Activated CD4-positive, alpha-beta T cell treated with anti-CD3 and anti-CD28 coated beads, Interleukin-2, amount 10 ng/mL, durations not matched to agents 7 days and 5 days (primary cell): ENCODE results near the gene NCKAP5. TPM values are rescaled to one million over a fixed set of nuclear protein-coding genes. Genes with fewer than 3 reads are reported as not detected.

Experiments used
- CTCF ChIA-PET: fragments of 350-600 bp; sonication (Branson Sonifier 250); formaldehyde crosslinking; loops from one replicate; lab custom pipeline; 2021; ENCODE audit warnings: antibody characterized with exemption; lab: Charles Lee
- POLR2A ChIA-PET: fragments of 350-600 bp; sonication (Branson Sonifier 250); formaldehyde crosslinking; loops from one replicate; lab custom pipeline; 2021; ENCODE audit warnings: antibody characterized with exemption; lab: Charles Lee
- DNase-seq: peaks from one replicate; pipeline ENCODE4 v3.0.0-alpha.2; 2020
- H3K27ac Mint-ChIP-seq: one replicate; pipeline ENCODE4 v1.8.0; 2021; ENCODE audit warnings: mild to moderate bottlenecking, moderate library complexity, mixed read lengths
- H3K27me3 Mint-ChIP-seq: one replicate; pipeline ENCODE4 v1.8.0; 2021; ENCODE audit warnings: mixed read lengths
- H3K36me3 Mint-ChIP-seq: one replicate; pipeline ENCODE4 v1.8.0; 2021; ENCODE audit warnings: low read depth, mixed read lengths
- H3K4me1 Mint-ChIP-seq: one replicate; pipeline ENCODE4 v1.8.0; 2021; ENCODE audit warnings: mixed read lengths
- H3K4me3 Mint-ChIP-seq: one replicate; pipeline ENCODE4 v1.8.0; 2021; ENCODE audit warnings: mild to moderate bottlenecking, moderate library complexity, mixed read lengths
- H3K9me3 Mint-ChIP-seq: one replicate; pipeline ENCODE4 v1.8.0; 2021; ENCODE audit warnings: mixed read lengths
- total RNA-seq, 2 experiments: library from RNA; stranded (reverse); gene quantifications; one replicate each; pipeline ENCODE4 v1.2.3, GENCODE V29; 2021

Gene NCKAP5
- total RNA-seq, 2 experiments from 2014 or later, result not detected

DNA sequence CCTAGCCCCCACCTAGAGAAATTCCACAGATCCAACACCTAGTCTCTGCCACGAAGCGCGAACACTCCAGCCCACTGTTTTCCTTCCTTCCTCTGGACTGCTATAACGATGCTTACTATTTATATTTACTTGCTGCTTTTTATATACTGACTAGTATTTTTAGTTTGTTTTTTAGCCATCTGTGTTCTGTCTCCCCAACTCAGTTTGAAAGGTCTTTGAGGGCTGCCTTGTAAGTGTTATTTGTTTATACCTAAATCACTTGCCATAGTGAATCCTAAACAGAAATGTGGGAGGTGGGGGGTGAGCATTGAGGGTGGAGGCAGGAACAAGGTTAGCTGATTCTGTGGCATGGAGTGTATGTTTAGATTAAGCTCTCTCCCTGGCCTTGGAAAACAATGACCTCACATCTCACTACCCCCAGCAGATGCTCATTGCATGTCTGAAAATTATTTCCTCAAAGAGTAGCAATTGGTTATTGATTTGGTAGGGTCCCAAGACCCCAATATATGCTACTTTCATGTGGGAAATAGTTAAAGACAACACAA lies 1.1 kb upstream of the NCKAP5 start:
- H3K4me3 Mint-ChIP-seq, result no peak overlapping the region
- POLR2A ChIA-PET, result no interaction called here
- H3K36me3 Mint-ChIP-seq, result no peaks in the 10 kb centered on the region
- H3K4me1 Mint-ChIP-seq, result no peaks in the 10 kb centered on the region
- H3K27ac Mint-ChIP-seq, result no peak overlapping the region
- no peak for DNase-seq
- peaks cover 24% of the 10 kb centered on the region for H3K27me3 Mint-ChIP-seq
- CTCF ChIA-PET, result no interaction called here
- no peaks in the 10 kb centered on the region for H3K9me3 Mint-ChIP-seq

DNA sequence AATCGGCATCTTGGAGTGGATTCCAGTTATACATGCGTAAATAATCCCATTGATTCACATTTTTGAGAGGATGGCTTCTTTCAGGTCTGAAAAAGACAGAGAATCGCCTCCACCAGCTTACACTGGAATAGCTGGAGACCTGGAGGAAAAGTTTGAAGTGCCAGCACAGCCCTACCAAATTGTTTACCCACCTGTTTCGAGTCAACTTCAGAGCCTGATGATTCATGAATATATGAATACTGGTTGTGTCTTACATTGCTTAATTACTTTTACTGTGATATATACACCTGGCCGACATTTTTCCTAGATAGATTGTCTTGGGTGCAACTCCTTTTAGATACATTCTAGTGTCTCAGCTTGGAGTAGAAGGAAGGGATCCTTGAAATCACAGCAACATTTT lies 335 bp upstream of the NCKAP5 start:
- Mint-ChIP-seq H3K27me3 (peaks cover 24% of the 10 kb centered on the region), H3K4me1 (no peaks in the 10 kb centered on the region), H3K27ac (no peak overlapping the region), H3K4me3 (no peak overlapping the region), H3K36me3 (no peaks in the 10 kb centered on the region), H3K9me3 (no peaks in the 10 kb centered on the region)
- CTCF ChIA-PET, result no interaction called here
- POLR2A ChIA-PET, result no interaction called here
- DNase-seq, result no peak

DNA sequence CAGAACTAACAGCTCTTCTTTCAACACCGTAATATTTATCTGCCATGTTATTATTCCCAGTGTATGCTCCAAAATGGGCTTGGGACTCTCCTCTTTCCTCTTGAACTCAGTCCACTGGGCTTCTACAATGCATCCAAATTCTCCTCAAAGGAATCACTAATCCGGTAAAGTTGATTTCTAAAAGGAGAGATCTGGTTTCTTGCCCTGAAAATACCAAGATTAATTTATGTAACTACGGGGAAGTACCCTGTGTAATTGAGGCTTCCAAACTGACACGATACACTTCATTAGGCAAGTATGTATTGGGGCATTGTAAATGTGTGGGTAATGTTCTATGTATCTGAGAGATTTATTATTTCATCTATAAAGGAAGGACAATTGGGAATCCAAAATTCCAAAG lies 5.7 kb downstream of the NCKAP5 start:
- no peaks in the 10 kb centered on the region for H3K36me3 Mint-ChIP-seq
- H3K4me3 Mint-ChIP-seq, result no peak overlapping the region
- H3K27me3 Mint-ChIP-seq, result peaks cover 3% of the 10 kb centered on the region
- POLR2A ChIA-PET, result no interaction called here
- no peaks in the 10 kb centered on the region for H3K9me3 Mint-ChIP-seq
- no peak for DNase-seq
- H3K4me1 Mint-ChIP-seq, result no peaks in the 10 kb centered on the region
- no peak overlapping the region for H3K27ac Mint-ChIP-seq
- CTCF ChIA-PET, result no interaction called here

DNA sequence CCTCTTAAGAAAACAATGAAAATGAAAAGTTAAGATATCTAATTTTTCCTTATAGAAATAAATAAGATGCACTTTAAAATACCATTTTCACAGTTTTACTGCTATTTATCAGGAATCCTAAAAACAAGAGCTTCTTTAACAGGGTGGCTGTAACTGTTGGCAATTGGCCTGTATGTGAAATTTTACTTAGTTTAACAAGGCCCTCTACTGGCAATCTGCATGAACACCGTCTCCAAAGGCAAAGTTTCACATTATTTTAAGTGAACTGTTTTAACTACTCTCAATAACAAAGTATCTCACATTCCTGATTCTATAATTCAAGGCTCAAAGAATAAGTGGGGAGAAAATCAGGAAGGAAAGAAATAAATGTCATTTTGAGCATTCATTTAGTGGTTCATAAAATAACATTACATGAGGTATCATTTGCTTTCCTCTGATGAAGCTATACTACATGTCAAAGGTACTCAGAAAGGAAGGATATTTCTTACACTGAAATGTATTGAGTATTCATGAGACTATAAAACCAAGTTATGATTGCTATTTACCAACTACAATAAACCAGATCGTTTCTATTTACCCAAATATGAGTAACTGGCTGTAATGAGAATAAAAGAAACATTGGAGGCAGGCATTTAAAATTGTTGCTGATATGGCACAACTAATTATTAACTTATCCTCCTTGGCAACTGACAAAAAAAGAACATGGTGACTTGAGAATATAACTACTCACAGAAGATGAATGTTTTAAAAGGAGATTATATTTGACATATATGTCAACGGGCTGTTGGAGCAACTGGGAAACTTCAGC lies 7.0 kb downstream of the NCKAP5 start:
- DNase-seq, result no peak
- no peaks in the 10 kb centered on the region for H3K4me1 Mint-ChIP-seq
- H3K27me3 Mint-ChIP-seq, result no peaks in the 10 kb centered on the region
- ChIA-PET POLR2A (no interaction called here), CTCF (no interaction called here)
- H3K9me3 Mint-ChIP-seq, result no peaks in the 10 kb centered on the region
- H3K4me3 Mint-ChIP-seq, result no peak overlapping the region
- no peaks in the 10 kb centered on the region for H3K36me3 Mint-ChIP-seq
- H3K27ac Mint-ChIP-seq, result no peak overlapping the region

DNA sequence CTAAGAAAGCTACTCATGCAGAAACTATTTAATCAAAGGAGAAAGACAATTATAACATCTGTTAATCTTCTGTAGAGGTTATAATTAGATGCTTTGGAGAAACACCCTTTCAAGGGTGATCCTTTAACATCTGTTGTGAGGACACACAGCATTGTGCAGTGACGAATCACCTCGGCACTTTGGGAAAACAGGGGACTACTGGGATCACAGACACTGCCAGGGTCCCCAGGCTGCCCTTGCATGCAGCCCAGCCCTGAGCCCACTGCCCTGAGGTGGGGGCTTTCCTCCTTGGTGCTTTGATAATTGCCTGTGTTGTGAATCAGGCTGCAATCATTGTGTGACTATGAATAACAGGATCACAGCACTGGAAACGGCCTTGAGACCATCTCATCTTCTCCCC lies 10.6 kb downstream of the NCKAP5 start:
- Mint-ChIP-seq H3K9me3 (no peaks in the 10 kb centered on the region), H3K27me3 (no peaks in the 10 kb centered on the region), H3K4me3 (no peak overlapping the region), H3K27ac (no peak overlapping the region), H3K36me3 (no peaks in the 10 kb centered on the region), H3K4me1 (no peaks in the 10 kb centered on the region)
- ChIA-PET POLR2A (no interaction called here), CTCF (no interaction called here)
- no peak for DNase-seq

DNA sequence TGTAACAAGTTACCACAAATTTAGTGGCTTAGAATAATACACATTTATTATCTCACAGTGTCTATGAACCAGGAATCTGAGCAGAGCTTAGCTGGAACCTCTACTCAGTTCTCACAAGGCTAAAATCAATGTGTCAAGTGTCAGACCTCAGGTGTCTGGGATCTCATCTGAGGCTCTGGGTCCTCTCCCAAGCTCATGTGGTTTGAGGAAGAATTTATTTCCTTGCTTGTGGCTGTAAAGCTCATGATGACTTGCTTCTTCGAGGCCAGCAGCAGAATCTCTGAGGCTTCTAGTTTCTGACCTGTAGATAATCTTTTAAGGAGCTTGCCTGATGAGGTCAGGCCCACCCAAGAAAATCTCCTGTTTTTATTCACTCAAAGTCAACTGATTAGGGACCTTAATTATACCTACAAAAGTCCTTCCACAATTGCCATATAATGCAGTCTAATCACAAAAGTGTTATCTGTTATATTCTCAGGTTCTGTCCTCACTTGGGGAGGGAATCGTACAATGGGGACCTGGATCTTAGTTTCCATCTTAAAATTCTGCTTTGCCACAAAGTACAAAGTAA lies 14.3 kb downstream of the NCKAP5 start:
- no peak overlapping the region for H3K27ac Mint-ChIP-seq
- no peaks in the 10 kb centered on the region for H3K36me3 Mint-ChIP-seq
- no peaks in the 10 kb centered on the region for H3K4me1 Mint-ChIP-seq
- DNase-seq, result no peak
- CTCF ChIA-PET, result no interaction called here
- POLR2A ChIA-PET, result no interaction called here
- H3K27me3 Mint-ChIP-seq, result no peaks in the 10 kb centered on the region
- H3K9me3 Mint-ChIP-seq, result no peaks in the 10 kb centered on the region
- no peak overlapping the region for H3K4me3 Mint-ChIP-seq

DNA sequence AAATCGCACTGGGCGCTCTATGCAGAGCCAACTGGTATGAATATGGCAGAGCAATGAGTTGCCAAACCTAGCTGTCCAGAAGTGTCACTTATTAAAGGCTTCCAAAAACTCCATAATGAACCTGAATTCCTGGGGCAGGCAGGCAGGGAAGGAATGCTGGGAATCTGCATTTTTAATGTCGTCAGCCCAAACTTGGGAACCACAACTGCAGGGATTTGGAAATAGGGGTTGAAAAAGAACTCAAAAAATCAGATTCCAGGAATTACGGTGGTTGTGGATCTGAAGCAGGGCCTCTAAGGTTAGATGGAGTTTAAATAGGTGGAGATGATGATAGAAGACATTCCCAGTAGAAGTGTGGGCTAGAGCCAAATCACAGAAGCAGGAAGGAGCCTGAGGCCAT lies 15.0 kb downstream of the NCKAP5 start:
- DNase-seq, result no peak
- ChIA-PET POLR2A (no interaction called here), CTCF (no interaction called here)
- no peaks in the 10 kb centered on the region for H3K9me3 Mint-ChIP-seq
- no peak overlapping the region for H3K27ac Mint-ChIP-seq
- no peaks in the 10 kb centered on the region for H3K4me1 Mint-ChIP-seq
- H3K36me3 Mint-ChIP-seq, result no peaks in the 10 kb centered on the region
- H3K4me3 Mint-ChIP-seq, result no peak overlapping the region
- H3K27me3 Mint-ChIP-seq, result no peaks in the 10 kb centered on the region

DNA sequence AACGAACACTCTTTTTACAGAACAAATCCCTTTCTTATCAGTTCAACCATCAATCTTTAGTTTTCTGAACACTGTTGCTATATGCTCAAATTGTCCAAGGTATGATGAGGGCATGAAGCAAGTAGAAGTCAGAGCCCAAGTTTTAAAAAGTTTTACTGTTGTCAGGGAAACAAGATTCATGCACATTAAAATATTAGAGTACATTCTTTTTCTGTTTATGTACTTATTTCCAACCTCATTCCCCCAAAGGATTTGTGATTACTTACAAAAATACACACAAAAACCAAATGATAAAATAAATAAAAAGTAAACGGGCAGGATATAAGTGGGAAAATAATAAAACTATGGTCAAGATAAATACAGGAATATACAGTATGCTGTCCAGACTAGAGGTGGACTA lies 15.4 kb downstream of the NCKAP5 start:
- ChIA-PET CTCF (no interaction called here), POLR2A (no interaction called here)
- no peaks in the 10 kb centered on the region for H3K9me3 Mint-ChIP-seq
- DNase-seq, result no peak
- no peak overlapping the region for H3K27ac Mint-ChIP-seq
- H3K27me3 Mint-ChIP-seq, result no peaks in the 10 kb centered on the region
- no peaks in the 10 kb centered on the region for H3K36me3 Mint-ChIP-seq
- no peaks in the 10 kb centered on the region for H3K4me1 Mint-ChIP-seq
- H3K4me3 Mint-ChIP-seq, result no peak overlapping the region

DNA sequence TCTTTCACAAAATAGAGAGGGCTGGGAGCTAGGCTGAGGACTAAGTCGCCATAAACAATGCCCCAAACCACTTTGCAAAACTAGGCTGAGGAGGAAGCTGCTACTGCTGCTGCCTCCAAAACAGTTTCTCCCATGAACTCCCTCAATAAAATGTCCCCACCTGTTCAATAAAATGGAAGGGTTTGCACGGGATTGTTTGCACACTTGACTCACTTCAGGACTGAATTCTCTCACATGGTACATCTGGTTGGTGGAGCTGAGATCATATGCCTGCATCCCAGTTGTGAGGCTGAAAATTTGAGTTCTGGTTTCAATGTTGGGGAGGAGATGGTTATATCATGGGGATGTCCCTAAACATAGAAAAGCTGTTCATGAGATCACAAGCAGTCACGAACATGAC lies 26.5 kb downstream of the NCKAP5 start:
- no peak overlapping the region for H3K4me3 Mint-ChIP-seq
- no peaks in the 10 kb centered on the region for H3K4me1 Mint-ChIP-seq
- no peaks in the 10 kb centered on the region for H3K27me3 Mint-ChIP-seq
- DNase-seq, result no peak
- H3K27ac Mint-ChIP-seq, result no peak overlapping the region
- ChIA-PET CTCF (no interaction called here), POLR2A (no interaction called here)
- no peaks in the 10 kb centered on the region for H3K9me3 Mint-ChIP-seq
- no peaks in the 10 kb centered on the region for H3K36me3 Mint-ChIP-seq

DNA sequence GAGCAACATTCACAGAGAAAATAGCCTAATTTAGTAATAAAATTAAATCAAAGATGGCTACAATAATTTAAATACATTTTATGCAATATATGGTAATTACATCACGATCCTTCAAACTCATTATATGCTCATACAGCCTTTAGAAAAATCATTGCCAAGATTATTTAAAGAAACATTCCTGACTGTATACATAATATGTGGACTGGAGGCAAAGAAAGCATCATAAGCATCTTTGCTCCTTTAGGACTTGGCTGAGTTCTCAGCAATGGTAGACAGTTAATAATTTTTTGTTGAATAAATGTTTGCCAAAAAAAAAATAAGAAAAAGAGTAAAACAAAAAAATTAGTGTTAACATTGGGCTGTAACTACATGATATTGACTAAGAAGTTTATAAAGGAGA lies 26.9 kb downstream of the NCKAP5 start:
- CTCF ChIA-PET, result no interaction called here
- H3K9me3 Mint-ChIP-seq, result no peaks in the 10 kb centered on the region

DNA sequence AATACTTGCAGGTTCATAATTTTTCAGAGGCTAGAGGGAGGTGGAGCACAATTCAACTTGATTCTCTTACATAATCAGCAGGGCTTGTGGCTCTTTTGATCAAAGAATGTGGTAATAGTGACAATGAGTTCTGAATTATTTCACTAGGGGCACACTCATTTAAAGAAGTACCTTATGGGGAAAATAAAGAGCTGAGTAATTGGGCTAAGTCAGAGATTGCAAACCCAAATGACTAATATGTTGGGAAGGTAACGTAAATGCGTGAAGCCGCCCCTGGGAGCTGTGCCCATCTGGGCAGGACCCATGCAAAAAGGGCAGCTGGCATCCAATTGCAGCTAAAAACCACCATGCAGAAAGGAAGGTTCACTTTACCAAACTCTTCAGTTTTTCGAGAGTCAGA lies 35.3 kb downstream of the NCKAP5 start:
- H3K4me3 Mint-ChIP-seq, result no peak overlapping the region
- DNase-seq, result no peak
- CTCF ChIA-PET, result no interaction called here
- no peaks in the 10 kb centered on the region for H3K4me1 Mint-ChIP-seq
- peaks cover 2% of the 10 kb centered on the region for H3K27me3 Mint-ChIP-seq
- no peaks in the 10 kb centered on the region for H3K36me3 Mint-ChIP-seq
- POLR2A ChIA-PET, result no interaction called here
- H3K9me3 Mint-ChIP-seq, result no peaks in the 10 kb centered on the region
- H3K27ac Mint-ChIP-seq, result no peak overlapping the region

More for the DNA sequence above, 26.9 kb downstream of the NCKAP5 start:
- Mint-ChIP-seq H3K4me1 (no peaks in the 10 kb centered on the region), H3K27me3 (no peaks in the 10 kb centered on the region), H3K4me3 (no peak overlapping the region), H3K36me3 (no peaks in the 10 kb centered on the region), H3K27ac (no peak overlapping the region)
- no peak for DNase-seq
- POLR2A ChIA-PET, result no interaction called here

DNA sequence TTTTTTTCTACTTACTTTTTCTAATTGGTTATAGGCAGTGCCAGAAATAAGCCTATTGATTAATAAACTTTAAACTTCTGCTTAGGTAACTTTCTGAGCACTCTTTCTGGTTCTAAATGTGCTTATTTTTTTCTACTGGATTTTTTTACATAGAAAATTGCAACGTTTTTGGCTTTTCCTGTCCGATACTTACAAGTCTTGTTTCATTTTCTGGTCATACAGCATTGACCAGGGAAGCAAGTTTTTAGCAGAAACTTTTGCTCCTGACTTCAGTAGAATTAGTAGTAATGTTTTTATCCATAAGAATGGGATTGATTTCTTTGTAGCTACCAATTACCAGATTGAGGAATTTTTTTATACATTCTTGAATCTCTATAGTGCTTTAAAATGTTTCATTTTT lies 36.9 kb downstream of the NCKAP5 start:
- Mint-ChIP-seq H3K4me3 (no peak overlapping the region), H3K27me3 (peaks cover 2% of the 10 kb centered on the region), H3K27ac (no peak overlapping the region), H3K4me1 (no peaks in the 10 kb centered on the region), H3K36me3 (no peaks in the 10 kb centered on the region), H3K9me3 (no peaks in the 10 kb centered on the region)
- POLR2A ChIA-PET, result no interaction called here
- CTCF ChIA-PET, result no interaction called here
- no peak for DNase-seq

DNA sequence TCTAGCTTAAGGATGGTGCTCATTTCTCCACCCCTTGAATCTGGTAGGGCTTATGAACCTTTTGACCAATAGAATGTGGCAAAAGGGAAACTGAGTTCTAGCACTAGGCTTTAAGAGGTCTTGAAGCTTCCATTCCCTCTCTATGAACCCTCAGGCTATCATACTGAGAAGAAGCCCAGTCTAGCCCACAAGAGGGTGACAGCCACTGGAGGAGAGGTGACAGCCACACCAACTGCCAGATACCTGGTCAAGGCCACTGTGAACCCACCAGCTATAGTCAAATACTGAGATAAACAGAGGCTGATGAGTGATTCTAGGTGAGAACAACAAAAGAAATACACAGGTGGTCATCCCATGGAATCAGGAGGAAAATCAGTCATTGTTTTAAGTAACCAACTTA lies 37.6 kb downstream of the NCKAP5 start:
- CTCF ChIA-PET, result no interaction called here
- Mint-ChIP-seq H3K36me3 (no peaks in the 10 kb centered on the region), H3K27ac (no peak overlapping the region), H3K9me3 (no peaks in the 10 kb centered on the region), H3K27me3 (no peaks in the 10 kb centered on the region), H3K4me1 (no peaks in the 10 kb centered on the region), H3K4me3 (no peak overlapping the region)
- POLR2A ChIA-PET, result no interaction called here
- DNase-seq, result no peak
